Lung (tissue), 12 donors: ENCODE results near the gene DLG2. TPM values are rescaled to one million over a fixed set of nuclear protein-coding genes. Genes with fewer than 3 reads are reported as not detected.

Experiments used
- ATAC-seq: fragments of 200-7000 bp; cut with Tn5 transposase; one replicate; pipeline ENCODE4 v1.9.1; 2020; ENCODE audit warnings: moderate number of reproducible peaks; ENCODE audit not compliant: insufficient read depth, low FRiP score
- DNase-seq, 3 donors: peaks; one replicate each; pipeline ENCODE4 v3.0.0-alpha.2; 2013 to 2017
- H3K27ac ChIP-seq, 2 donors: one replicate each; pipeline ENCODE4 v1.5.1; 2013; ENCODE audit warnings: mild to moderate bottlenecking in 2 of 2, moderate library complexity in 2 of 2, control low read depth in 1 of 2, inconsistent platforms in 1 of 2, low read depth in 1 of 2, low read length in 1 of 2
- H3K27me3 ChIP-seq, 3 donors: one replicate each; pipeline ENCODE4 v1.5.1; 2013; ENCODE audit warnings: low read length in 2 of 3; ENCODE audit not compliant: control insufficient read depth in 3 of 3, insufficient read depth in 3 of 3
- H3K36me3 ChIP-seq, 4 donors: one replicate each; pipeline ENCODE4 v1.5.1; 2013; ENCODE audit warnings: low read length in 4 of 4, mild to moderate bottlenecking in 1 of 4, moderate library complexity in 1 of 4; ENCODE audit not compliant: control insufficient read depth in 4 of 4, insufficient read depth in 4 of 4
- H3K4me1 ChIP-seq, 5 donors: one replicate each; pipeline ENCODE4 v1.5.1; 2013; ENCODE audit warnings: low read length in 5 of 5, mild to moderate bottlenecking in 2 of 5, moderate library complexity in 1 of 5; ENCODE audit not compliant: control insufficient read depth in 5 of 5, insufficient read depth in 5 of 5
- H3K4me3 ChIP-seq: one replicate; pipeline ENCODE4 v1.5.1; 2013; ENCODE audit warnings: mild to moderate bottlenecking, control low read depth, moderate library complexity
- H3K9ac ChIP-seq, 2 donors: one replicate each; pipeline ENCODE4 v1.5.1; 2013; ENCODE audit warnings: low read length in 2 of 2, control low read depth in 1 of 2; ENCODE audit not compliant: insufficient read depth in 1 of 2
- H3K9me3 ChIP-seq, 4 donors: one replicate each; pipeline ENCODE4 v1.5.1; 2013; ENCODE audit warnings: low read length in 3 of 4, mild to moderate bottlenecking in 1 of 4, moderate library complexity in 1 of 4; ENCODE audit not compliant: control insufficient read depth in 4 of 4, insufficient read depth in 3 of 4
- CTCF ChIP-seq: IDR thresholded peaks from 2 replicates; pipeline ENCODE4 v1.5.1; 2012; ENCODE audit warnings: mild to moderate bottlenecking; ENCODE audit errors: control extremely low read depth, extremely low read depth
- WGBS, 2 donors: extraction: QIAGEN DNeasy Blood & Tissue Kit; methylation state at CpG; one replicate each; pipeline ENCODE4 v1.1.7; 2013; 5-methylcytosine and 5-hydroxymethylcytosine counted together
- polyA plus RNA-seq, 2 donors: library from polyadenylated mRNA; stranded (reverse); fragments of 200-250 nt; gene quantifications; one replicate each; pipeline ENCODE4 v1.2.1, GENCODE V29; 2013
- total RNA-seq, 2 donors: library from RNA; depleted of rRNA in 1 of 2; stranded (reverse); fragments of >200 nt in 1 of 2; gene quantifications; one replicate each; pipeline ENCODE4 v1.2.1, GENCODE V29; 2014 to 2021
- donor health status: control.
- donor health status: control.
- donor health status: Bipolar disorder and iron deficiency.
- donor health status: healthy.
- donor health status: DM: yes; HTN: yes; CAD: no.

The DLG2 gene
- total and polyA plus RNA-seq, 4 donors = 0.32 to 24.1 (median 5.4) TPM

GRCh38 chr11:84270466-84270865 is 1356.7 kb downstream of the DLG2 start:
- Histone ChIP-seq H3K36me3 (no peaks in the 10 kb centered on the region), H3K9me3 (no peaks in the 10 kb centered on the region), H3K4me1 (no peaks in the 10 kb centered on the region), H3K4me3 (no peak overlapping the region), H3K27ac (no peak overlapping the region), H3K9ac (no peak overlapping the region), H3K27me3 (no peaks in the 10 kb centered on the region)
- WGBS, 2 donors = 90 to 91% methylated on average over 6 of the region's 6 CpGs
- no peak for DNase-seq
- no peak for TF ChIP-seq CTCF
- ATAC-seq = no peak

DNA sequence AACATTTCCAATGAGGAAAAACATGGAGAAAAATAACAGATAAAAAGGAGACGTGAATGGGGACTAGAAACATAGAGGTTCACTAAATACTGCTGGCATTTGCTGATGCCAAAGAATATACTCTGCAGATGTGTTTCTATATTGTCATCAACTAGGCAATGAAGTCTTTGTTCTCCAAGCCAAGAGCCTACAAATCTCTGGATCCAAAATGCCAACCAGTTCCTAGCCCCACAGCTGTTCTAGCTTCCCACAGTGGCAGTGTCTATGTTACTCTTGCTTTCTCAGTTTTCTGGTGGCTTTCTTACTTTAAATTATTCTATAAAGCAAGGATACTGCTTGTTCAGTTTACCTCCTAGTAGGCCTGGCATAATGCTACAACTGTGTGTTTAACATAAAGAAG is 1363.1 kb downstream of the DLG2 start:
- ATAC-seq (no peak), DNase-seq (peak in 1 of 3 donors; percentile 3)
- WGBS, 2 donors = 67 to 82% methylated on average over 1 of the region's 1 CpG
- no peaks in the 10 kb centered on the region for H3K9me3 ChIP-seq
- H3K9ac ChIP-seq = no peak overlapping the region
- H3K36me3 ChIP-seq = no peaks in the 10 kb centered on the region
- no peak overlapping the region for H3K27ac ChIP-seq
- no peak overlapping the region for H3K4me3 ChIP-seq
- no peak for TF ChIP-seq CTCF
- no peaks in the 10 kb centered on the region for H3K27me3 ChIP-seq
- no peaks in the 10 kb centered on the region for H3K4me1 ChIP-seq

- DNase-seq (no peak), ATAC-seq (no peak)
- H3K4me1 ChIP-seq = peaks cover 0 to 2% (median 0%) of the 10 kb centered on the region in 5 donors
- no peak overlapping the region for H3K9ac ChIP-seq
- no peak overlapping the region for H3K27ac ChIP-seq
- no peaks in the 10 kb centered on the region for H3K27me3 ChIP-seq
- no peak overlapping the region for H3K4me3 ChIP-seq
- no peaks in the 10 kb centered on the region for H3K36me3 ChIP-seq
- H3K9me3 ChIP-seq = no peaks in the 10 kb centered on the region
- no peak for TF ChIP-seq CTCF
Observed at GRCh38 chr11:84261707-84262106, 1365.4 kb downstream of the DLG2 start.

GRCh38 chr11:84260862-84261261 is 1366.3 kb downstream of the DLG2 start:
- Histone ChIP-seq H3K9me3 (no peaks in the 10 kb centered on the region), H3K36me3 (no peaks in the 10 kb centered on the region), H3K4me1 (peaks cover 0 to 3% (median 0%) of the 10 kb centered on the region in 5 donors), H3K4me3 (no peak overlapping the region), H3K9ac (no peak overlapping the region), H3K27ac (no peak overlapping the region), H3K27me3 (no peaks in the 10 kb centered on the region)
- WGBS, 2 donors = 39 to 53% methylated on average over 1 of the region's 1 CpG
- no peak for TF ChIP-seq CTCF
- no peak for ATAC-seq
- no peak for DNase-seq
